HG03469 (cell line): Measurements from ENCODE around the gene CCDC192.

Experiments
- ATAC-seq: cut with Tn5 transposase; IDR thresholded peaks from one replicate; pipeline ENCODE4 v1.9.1; 2021; ENCODE audit warnings: mild to moderate bottlenecking, moderate library complexity, moderate number of reproducible peaks; ENCODE audit not compliant: unreplicated experiment

The CCDC192 gene

DNA sequence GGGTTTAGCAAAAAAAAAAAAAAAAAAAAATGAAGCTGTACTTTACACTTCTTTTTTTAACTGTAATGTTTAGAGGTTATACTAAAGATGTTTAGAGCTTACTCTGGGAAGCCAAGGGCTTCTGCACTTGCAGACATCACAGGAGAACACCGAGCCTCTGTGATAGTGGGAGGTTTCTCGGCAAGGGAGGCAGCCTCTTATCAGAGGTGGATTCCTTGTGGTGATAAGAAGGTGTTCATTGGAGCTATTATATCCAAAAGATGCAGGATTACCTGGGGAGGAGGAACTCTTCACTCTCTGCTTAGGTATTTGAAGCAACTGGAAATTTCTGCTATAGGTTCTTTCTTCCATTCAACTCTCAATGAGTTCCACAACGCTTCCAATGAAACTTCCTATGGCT, 209.2 kb downstream of the CCDC192 start:
- no peak for ATAC-seq

DNA sequence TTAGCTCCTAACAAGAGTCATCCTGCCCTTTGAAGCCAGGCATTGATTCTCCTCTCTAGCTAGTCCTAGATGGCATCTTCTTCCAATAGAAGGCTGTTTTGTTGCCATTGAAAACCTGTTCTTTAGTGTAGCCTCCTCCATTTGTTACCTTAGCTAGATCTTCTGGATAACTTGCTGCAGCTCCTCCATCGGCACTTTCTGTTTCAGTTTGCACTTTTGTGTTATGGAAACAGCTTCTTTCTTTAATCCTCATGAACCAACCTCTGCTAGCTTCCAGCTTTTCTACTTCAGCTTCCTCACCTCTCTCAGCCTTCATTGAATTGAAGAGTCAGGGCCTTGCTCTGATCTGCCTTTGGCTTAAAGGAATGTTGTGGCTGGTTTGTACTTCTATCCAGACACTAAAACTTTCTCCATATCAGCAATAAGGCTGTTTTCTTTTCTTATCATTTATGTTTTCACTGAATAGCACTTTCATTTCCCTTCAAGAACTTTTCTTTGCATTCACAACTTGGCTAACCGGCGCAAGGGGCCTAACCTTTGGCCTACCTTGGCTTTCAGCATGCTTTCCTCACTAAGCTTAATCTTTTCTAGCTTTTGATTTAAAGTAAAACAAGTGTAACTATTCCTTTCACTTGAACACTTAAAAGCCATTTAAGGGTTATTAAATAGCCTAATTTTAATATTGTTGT, 213.8 kb downstream of the CCDC192 start:
- ATAC-seq, result no peak

DNA sequence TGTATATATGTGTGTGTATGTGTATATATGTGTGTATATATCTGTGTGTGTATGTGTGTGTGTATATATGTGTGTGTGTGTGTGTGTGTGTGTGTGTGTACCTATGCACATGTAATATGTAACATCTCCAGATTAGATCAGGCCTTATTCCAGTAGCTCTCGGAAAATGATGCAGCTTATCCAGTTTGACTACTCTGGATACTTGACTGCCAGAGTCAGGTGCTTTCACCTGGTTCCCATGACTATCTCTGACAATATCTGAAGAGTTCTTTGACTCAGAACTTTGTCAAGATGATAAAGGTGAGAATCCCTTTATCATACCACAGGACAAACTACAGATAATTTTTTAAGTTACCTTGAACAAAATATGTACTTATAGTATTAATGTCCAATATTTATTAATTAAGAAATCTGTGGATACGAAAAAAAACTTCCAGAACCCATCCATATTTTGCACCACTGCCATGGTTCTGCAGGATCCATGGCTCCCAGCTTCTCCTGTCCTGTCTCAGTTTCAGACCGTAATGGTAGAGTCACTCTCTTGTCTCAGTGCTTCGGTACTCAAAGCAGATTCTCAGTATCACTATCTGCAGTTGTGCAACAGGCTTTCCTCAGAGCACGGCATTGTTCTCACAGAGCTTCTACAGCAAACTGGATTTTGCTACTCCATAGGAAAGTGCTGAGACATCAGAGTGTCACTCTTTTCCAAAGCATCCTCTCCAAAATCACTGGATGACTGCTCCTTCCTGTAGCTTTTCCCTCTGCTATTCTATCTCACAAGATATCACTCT, 216.0 kb downstream of the CCDC192 start:
- no peak for ATAC-seq

DNA sequence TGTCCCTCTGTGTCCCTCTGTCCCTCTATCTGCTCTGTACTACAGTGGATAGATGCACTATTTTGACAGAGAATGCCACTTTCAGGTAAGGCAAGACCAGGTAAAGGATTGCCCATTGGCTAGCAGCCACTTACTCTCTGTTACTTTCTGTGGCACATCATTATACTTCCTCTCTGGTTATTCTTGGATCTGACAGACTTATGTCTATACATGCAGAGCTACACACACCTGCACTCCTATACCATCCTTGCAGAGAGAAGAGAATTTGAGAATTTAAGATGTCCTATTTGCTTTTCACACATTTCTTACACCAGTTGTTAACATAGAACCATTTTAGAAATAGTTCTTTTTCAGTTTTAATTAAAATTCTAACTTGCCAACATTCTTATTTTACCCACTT, 216.6 kb downstream of the CCDC192 start:
- ATAC-seq, result no peak

DNA sequence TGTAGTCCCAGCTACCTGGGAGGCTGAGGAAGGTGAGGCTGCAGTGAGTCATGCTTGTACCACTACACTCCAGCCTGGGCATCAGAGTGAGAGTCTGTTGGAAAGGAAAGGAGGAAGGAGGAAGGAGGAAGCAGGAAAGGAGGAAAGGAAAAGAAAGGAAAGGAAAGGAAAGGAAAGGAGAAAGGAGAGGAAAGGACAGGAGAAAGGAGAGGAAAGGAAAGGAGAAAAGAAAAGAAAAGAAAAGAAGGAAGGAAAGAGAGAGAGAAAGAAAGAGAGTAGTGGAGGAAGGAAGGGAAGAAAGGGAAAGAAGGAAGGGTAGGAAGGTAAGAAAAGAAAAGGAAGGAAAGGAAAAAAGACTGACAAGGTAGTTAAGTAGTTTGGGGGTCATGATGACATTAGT, 217.7 kb downstream of the CCDC192 start:
- no peak for ATAC-seq

DNA sequence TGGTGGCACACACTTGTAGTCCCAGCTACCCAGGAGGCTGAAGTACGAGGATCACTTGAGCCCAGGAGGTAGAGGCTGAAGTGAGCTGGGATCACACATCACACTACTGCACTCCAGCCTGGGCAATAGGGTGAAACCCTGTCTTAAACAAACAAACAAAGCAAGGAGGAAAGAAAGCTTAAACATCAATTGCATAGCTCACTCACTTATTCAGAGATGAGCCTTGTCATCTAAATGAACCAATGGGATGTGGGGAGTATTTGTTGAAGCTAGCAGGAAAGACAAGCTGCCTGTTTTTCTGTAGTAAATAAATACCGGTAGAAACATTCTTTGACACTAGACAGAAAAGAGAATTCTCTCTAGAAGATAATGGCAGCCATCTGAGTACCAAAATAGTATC, 219.4 kb downstream of the CCDC192 start:
- ATAC-seq, result no peak

DNA sequence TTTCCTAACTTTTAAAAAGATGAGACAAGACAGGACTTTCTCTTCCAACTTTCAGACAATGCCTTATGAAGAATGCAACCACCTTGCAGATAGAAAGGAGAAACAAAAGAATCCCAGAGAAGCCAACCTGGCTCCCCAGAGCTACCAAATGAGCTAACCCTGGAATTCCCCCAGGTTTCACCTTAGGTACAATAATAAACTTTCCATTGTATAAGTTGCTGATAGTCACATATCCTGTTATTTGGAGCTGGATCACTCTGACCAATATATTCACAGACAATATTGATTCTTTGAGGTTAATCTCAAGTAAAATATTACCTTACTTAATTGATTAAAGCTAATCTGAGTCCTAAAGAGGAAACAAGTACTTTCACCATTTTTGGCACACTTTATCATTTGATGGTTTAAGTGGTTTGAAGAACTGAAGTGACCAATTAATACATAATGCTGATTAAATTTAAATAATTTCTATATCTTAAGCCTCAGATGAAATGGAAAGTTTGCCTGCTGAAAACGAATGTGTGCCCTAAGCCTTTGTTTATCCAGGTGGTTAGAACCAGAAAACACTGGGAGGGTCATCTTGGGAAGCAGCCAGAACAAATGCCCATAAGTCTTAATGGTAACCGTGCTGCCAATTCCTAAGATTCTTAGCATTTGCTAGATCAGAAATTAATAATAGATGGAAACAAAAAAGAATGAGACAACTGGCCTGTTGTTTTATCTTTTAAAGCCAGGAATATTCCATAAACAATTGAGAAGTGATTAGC, 220.8 kb downstream of the CCDC192 start:
- ATAC-seq, result no peak

DNA sequence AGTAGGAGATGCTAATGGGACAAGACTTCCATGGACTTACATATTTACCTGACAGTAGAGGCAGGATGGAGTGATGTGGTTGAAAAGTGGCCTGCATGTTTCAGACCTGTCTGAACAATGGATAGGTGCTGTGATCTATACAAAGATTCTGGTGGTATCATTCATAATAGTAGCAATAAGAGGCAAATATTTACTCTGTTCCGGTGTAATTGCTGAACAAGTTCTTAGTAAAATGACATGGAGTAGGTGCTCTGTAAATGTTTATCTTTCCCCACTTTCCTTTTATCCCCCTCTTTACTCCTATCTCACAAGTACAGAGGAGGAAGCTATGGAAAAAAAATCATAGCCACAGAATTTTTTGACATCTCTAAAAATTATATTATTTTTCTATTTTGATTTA, 221.4 kb downstream of the CCDC192 start:
- ATAC-seq, result no peak

DNA sequence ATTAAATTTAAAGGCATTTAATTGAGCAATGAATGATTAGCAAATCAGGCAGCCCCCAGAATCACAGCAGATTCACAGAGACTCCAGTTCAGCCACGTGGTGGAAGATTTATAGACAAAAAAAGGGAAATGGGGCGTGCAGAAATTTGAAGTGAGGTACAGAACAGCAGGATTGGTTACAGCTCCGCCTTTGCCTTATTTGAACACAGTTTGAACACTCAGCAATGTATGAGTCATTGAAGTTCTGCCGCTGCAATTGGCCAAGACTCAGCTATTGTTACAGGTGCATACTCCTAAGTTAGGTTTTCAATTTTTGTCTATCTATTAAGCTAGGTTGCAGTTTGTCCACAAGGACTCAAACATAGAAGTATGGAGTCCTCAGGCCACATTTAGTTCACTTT, 222.7 kb downstream of the CCDC192 start:
- no peak for ATAC-seq

DNA sequence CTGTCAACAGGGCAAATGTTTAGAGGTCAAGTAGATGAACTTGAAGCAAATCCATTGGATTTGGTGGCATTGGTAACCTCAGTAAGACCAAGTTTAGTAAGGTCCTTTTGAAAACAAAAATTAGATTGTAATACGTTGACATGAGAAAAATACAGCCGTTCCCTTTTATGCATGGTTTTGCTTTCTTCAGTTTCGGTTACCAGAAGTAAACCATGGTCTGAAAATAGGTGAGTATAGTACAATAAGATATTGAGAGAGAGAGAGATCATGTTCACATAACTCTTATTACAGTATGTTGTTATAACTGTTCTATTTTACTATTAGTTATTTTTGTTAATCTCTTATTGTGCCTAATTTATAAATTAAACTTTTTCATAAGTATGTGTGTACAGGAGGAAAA, 223.8 kb downstream of the CCDC192 start:
- no peak for ATAC-seq

DNA sequence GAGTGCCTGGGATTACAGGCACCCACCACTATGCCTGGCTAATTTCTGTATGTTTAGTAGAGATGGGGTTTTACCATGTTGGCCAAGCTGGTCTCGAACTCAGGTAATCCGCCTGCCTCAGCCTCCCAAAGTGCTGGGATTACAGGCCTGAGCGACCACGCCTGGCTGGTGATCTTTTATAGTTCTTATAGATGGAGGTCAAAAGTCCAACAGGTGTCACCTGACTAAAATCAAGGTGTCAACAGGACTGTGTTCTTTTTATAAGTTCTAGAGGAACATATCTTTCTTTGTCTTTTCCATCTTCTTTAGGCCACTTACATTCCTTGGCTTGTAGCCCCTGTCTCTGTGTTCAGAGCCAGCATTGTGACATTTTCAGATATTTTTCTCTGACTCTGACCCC, 224.9 kb downstream of the CCDC192 start:
- no peak for ATAC-seq

DNA sequence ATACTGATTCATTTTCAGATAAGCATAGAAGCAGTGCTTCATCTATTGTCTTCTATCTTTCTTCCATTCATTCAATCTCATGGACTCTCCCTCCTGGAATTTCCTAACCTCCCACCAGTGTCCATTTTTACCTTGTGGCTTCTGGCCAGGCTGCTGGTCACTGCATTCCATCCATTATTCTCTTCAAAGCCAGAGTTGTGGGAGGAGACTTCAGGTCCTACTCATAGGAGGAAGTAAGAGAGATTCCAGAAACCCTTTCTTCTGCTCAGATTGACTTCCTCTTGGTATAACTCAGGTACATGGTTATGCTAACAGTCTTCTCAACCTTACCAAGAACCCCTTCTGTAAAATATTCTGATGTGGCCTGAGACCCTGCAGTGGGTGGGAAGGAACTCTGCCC, 227.1 kb downstream of the CCDC192 start:
- no peak for ATAC-seq

DNA sequence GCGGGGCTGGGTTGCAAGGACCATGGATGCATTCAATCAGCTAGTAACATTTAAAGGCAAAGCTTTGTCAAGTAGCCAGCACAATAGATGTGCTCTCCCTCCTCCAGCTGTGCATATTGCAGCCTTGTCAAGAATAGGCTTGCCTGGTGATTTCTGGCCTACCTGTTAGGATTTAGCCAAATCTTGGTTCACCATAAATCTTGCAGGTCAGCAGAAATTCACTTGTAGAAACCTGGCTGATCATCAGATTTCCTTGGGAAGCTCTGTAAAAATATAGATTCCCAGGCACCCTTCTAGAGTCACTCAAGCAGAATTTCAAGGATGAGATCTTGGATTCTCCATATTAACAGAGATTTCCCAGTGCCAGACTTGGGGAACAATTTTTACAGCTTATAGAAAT, 228.2 kb downstream of the CCDC192 start:
- ATAC-seq, result no peak

DNA sequence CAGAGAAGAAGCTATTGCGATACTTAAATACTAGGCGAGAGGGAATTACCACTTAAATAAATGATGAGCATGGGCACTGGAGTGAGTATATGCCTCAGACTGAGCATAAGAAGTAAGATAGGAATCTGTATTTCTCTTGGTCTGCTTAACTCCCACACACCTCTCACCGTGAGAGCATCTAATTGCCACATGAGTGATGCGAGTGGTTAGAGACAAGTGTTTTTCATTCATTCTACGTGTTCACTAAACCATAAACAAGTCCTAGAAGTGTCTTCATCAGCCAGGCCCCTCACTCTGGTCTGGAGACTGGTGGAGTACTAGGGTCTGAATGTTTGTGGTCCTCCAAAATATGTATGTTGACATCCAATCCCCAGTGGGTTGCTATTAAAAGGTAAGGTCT, 230.2 kb downstream of the CCDC192 start:
- no peak for ATAC-seq

DNA sequence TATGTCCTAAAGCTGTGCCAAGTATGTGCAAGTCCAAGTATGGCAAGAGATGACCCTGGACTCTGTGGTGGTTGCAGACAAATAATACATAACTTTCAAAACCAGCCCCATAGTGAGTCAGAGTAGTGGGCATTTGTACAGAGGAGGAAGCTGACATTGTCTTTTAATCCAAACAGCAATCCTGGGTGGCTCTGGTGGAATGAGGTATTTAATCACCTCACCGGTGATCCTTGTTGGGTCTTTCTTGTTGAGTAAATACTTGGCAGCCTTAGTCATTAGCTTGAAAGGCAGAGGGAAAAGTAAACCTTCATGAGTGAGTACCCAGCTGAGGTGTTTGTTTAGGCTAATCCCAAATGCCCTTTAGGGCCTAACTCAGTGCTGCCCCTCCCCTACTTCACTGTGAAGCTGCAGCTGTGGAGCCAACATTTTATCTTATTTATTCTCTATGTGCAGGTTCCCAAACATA, 231.6 kb downstream of the CCDC192 start:
- ATAC-seq, result no peak

DNA sequence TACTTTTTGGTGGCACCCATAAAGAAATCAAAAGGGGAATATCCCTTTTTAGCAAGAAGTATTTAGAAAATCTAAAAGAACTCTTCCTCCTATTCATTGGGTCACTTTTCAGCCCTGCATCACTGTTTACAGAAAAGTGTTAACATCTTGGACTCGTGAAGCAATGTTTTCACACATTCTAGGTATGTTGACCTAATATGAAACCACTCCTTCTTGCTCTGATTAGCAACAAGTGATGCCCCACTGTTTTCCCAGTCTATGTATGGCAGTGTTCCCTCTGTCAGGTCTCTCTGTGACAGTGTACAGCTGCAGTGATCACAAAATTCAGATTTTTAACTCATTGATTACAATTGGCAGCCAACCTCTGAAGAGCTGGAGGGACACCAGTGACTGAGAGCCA, 232.2 kb downstream of the CCDC192 start:
- ATAC-seq, result no peak

DNA sequence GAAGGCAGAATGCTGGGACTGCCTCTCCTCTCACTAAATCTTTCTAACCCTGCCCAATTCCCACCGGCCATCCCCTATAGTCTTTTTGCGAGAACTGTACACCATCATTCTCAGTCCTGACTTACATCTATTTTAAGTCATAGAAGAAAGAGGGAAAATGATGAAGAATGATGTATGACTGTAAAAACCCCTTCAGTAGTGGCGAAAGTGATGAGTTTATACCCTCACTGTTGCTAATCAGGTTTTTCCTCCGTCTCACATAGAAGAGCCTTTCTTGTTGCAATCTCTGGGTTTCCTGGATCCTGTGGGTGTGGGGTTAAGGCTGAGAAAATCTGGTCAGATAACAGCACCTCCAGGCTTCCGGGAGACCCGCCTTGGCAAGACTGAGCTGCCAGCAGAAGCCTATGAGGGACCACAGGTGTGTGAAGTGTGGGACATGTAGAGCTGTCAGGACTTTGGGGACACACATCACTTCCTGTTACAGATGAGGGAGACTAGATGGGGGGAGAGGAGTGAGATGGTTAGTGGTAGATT, 233.3 kb downstream of the CCDC192 start:
- ATAC-seq, result no peak

DNA sequence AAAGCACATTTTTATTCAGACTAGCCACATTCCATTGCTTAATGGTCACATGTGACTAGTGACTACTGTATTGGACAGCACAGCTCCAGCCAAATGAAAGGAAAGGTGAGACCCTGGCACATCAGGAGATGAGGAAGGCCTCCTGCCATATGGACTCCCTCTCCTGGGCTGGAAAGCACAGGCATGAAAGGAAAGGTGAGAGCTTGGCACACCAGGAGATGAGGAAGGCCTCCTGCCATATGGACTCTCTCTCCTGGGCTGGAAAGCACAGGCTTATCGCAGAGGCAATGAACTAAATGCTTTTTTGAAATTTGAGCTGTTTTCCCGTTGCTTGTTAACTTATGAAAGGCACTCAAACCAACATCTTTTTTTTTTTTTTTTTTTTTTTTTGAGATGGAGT, 235.6 kb downstream of the CCDC192 start:
- no peak for ATAC-seq

DNA sequence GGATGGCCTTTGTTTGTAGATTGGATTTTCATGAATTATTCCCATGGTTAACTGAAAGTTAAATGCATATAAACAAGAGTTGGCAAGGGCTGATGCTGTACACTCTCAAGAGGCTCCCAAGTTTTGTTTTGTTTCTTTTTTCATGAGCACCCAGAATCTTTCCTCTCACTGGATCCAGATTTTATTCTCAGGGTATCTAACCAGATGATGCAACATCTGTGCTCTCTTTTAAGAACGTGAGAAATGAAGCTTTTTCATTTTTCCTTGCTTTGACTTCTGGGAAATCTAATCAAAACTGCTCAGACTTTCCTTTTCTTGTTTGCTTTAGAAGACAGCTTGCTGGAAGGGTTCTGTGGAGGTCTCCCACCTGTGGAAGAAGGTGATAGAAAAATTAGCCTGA, 237.7 kb downstream of the CCDC192 start:
- ATAC-seq, result no peak

DNA sequence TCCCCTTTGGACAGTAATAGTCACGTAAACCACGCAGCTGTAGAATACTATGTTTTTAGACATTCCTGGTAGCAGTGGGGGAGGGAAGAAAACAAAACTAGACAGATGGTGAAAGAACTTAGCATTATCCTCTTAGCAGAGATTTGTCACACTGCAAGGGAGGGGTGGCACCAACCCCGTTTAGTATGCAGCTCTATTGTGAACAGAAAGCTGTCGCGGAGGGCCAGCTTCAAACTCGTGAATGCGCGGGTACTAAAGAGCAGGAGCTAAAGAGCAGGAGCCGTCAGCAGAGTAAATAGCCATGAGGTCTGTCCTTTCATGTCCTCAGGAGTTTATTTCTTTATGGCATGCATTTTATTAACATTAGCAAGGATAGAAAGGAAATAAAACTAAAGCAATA, 238.5 kb downstream of the CCDC192 start:
- ATAC-seq, result no peak

DNA sequence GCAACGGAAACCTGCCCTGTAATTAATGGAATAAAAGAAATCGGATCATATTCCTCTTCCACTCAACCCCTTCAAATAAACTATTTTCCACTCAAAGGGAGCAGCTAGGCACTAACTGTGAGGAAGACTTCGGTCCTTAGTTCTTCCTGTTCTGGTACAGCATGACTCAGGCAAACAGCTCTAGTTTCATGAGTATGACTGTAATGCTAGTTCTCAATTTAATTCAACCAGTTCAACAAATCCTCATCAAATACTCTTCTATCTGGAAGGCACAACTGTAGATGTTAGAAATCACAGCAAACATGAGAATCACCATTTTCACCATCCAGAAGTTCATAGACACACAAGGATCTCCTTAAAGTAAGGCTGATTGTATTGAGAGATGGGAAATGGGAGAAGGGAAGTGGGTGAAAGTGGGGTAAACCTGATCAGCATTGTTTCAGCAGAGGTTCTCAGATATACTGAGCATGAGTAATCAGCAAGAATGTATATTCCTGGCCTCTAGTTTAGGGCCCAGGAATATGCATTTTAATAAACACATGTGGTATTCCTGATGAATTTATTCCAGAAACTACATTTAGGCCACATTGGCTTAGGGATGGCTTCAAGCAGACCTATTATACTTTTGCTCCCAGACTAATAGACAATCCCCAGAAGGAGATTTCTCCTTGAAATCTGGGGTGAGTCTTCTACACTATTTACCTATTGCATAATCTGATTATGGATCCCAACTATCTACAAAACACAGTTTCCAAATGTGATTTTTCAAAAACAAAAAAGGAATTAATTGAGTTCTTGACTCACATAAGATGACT, 239.3 kb downstream of the CCDC192 start:
- no peak for ATAC-seq
